Activated effector memory CD4-positive, alpha-beta T cell treated with anti-CD3 and anti-CD28 coated beads, Interleukin-2, amount 50 U/mL, for 16 hours (primary cell): Measurements from ENCODE around the gene PIK3CD.

Source experiments
- DNase-seq: peaks from one replicate; pipeline ENCODE4 v3.0.0-alpha.2; 2020

PIK3CD gene

GRCh38 chr1:9651565-9652378 is at the start of gene PIK3CD:
Gene PIK3CD, plus strand, starts transcription at chr1:9651731. Its CDS starts 58,725 bp downstream, at chr1:9710456.
- DNase-seq, result peak; percentile 81

DNA sequence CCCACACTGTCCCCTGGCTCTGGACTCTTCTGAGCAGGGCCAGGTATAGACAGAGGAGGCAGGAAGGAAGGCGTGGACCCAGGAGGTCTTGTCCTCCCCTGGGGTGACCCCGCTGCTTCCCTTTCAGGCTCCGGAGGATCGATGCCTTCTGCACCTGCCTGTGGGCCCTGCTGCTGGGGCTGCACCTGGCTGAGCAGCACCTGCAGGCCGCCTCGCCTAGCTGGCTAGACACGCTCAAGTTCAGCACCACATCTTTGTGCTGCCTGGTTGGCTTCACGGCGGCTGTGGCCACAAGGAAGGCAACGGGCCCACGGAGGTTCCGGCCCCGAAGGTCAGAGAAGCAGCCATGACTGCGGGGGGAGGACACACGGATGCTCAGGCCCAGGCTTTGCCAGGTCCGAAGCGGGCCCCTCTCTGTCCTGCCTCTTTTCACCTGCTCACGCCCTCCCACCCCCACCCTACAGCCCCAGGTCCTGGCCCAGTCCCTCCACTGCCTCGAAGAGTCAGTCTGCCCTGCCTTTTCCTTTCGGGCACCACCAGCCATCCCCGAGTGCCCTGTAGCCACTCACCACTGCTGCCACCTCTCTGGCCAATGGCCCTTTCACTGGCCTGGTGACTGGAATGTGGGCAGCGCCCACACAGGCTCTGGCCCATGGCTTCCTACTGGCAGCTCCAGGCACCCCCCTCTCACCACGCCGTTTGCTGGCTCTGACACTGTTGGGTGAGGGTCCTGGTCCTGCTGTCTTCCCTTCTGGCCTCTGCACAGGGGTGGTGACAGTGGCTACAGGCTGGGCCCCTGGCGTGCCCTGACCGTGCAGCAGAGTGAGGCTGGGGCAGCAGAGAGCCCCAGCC is 49.4 kb upstream of the PIK3CD start:
- no peak for DNase-seq

DNA sequence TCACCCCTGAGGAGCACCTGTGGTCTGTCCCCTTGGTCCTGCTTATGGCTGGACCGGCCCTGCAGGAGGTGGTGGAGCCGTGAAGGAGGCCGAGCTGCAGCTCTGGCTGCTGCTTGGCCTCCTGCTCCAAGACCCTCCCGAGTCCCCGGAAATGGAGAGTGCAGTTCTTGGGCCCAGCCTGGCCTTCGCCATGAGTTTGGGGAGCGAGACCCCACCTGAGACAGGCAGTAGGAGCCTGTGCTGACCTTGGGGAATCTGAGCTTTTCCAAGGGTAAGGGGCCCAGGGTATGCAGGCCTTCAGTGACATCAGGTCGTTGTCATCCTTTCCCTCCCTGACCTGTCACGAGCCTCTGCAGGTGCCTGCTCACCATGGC is 48.8 kb upstream of the PIK3CD start:
- DNase-seq, result no peak

DNA sequence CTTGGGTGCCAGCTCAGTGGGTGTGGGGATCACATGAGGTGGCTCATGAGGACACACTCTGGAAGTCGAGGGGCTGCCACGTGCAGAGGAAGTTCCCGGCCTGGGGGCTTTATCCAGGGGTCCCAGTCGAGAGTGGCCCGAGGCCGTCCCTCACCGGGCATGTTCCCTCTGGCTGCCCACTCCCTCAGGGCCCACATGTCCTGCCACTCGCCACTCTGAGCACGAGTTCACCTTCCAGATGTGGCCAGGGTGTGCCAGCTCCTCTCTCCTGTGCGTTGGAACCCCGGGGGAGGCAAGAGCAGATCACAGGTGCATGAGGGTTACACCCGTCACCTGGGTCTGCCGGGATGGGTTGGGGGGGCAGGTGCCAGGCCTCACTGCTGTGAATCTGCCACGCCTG is 48.2 kb upstream of the PIK3CD start:
- DNase-seq, result no peak

- DNase-seq, result no peak
Measured at GRCh38 chr1:9603766-9604753, 47.5 kb upstream of the PIK3CD start.

DNA sequence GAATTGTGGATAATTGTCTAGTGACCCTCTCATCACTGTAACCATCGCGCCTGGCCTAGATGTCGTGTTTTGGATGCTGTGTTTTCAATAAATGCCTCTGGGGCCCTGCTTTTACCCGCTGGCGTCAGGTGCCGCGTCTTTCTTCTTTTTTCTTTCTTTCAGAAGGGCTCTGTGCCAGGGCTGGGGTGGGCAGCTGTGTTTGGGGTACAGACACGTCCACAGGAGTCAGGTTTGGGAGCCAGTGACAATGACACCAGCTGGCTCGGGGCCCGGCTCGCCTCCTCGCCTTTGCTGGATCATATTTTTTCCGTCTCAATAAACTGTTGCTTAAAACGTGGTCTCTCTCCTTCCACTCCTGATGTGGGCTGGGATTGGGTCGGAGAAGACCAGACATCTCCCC is 46.7 kb upstream of the PIK3CD start:
- no peak for DNase-seq

DNA sequence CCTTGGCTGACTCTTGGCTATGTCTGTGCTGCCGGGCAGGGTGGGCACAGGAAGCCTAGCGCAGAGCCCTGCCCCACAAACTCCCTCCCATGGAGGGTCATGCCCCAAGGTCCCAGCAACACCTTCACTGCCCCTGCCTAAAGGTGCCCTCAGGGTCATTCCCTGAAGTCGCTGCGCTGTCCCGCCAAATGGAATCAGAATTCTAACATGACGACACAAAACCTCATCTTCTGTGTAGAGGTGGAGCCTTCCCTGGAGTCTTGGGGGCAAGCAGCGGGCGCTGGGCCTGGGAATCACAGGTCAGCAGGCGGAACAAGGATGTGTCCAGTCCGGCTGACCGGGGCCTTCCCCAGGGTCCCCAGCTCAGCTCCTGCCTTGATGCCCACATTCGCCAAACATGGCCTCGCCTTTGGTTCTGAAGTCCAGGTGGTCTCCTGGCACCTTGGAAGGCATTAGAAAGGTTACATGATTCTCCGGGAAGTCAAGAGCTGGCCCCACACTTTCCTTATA is 45.5 kb upstream of the PIK3CD start:
- no peak for DNase-seq

GRCh38 chr1:9606458-9606857 is 45.1 kb upstream of the PIK3CD start:
- no peak for DNase-seq

DNA sequence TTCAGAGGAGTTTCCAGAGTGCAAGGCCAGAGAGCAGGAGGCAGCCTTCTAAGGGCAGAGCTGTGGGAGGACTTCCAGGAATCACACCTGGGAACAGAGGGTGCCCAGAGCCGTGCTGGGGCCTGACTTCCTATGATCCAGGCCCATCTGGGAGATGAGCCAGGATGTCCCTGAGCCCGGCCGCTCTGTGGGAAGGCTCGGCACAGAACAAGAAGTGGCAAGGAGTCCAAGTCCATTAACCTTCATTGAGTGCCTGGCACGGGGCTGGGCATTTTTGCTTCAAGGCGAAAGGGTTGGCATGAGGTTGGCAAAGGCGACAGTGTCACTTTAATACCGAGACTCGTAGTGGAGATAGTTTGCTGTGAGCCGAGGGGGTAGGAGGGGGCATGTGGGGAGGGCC is 44.6 kb upstream of the PIK3CD start:
- no peak for DNase-seq

GRCh38 chr1:9607352-9607751 is 44.2 kb upstream of the PIK3CD start:
- no peak for DNase-seq

GRCh38 chr1:9609998-9610397 is 41.5 kb upstream of the PIK3CD start:
- no peak for DNase-seq

DNA sequence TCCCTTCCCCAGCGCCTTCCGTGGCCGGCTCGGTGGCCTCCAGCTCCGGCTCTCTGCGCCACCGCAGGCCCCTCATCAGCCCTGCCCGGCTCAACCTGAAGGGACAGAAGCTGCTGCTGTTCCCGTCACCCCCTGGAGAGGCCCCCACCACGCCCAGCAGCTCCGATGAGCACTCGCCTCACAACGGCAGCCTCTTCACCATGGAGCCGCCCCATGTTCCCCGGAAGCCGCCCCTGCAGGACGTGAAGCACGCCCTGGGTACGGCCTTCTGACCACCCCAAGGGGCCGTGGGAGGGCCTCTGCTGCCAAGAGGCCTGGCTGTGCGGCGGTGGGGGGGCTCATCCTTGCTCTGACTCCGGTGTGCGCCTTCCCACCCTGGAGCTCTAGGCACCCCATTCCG is 41.0 kb upstream of the PIK3CD start:
- no peak for DNase-seq

DNA sequence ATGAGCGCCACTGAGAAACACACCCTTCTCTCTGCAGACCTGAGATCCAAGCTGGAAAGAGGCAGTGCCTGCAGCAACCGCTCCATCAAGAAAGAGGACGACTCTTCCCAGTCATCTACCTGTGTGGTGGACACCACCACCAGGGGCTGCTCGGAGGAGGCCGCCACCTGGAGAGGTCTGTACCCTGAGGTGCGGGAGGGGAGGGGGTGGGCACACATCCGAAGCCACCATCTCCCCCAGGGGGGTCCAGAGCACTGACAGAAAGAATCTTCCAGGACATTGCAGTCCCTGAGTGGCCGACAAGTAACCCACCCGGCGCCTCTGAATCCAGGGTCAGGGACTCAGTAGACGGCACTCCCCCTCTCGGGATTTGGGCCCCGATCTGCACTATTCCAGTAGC is 39.8 kb upstream of the PIK3CD start:
- no peak for DNase-seq

DNA sequence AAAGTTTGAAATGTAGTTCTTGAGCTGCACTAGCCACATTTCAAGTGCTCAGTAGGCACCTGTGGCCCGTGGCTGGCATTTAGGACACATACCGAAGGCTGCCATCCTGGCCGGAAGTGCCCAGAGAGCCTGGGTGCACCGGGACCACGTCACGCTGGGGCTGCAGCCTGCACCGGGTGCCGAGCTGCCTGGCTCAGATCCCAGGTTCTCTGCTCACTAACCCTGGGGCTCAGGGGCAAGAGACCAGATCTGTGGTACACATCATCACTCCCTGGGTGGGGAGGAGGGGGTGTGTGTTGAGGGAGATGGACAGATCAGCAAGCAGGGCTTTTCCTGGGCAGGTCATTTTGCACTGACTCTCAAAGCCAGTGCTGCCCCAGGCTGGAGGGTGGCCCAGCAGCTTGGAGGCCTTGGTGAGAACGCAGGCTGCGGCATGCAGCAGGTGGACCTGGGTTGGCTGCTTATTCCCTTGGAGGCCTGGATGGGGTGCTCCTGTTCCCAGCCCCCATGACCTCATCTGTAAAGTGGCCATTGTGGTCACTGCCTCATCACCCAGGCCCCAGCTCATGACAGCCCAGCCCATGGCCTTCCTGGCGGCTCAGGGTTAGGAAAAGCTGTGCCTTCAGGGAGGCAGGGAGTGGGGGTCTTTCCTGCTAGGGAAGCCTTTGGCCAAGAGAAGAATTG is 39.2 kb upstream of the PIK3CD start:
- DNase-seq, result no peak

- DNase-seq, result no peak
Measured at GRCh38 chr1:9612871-9613624, 38.5 kb upstream of the PIK3CD start.

DNA sequence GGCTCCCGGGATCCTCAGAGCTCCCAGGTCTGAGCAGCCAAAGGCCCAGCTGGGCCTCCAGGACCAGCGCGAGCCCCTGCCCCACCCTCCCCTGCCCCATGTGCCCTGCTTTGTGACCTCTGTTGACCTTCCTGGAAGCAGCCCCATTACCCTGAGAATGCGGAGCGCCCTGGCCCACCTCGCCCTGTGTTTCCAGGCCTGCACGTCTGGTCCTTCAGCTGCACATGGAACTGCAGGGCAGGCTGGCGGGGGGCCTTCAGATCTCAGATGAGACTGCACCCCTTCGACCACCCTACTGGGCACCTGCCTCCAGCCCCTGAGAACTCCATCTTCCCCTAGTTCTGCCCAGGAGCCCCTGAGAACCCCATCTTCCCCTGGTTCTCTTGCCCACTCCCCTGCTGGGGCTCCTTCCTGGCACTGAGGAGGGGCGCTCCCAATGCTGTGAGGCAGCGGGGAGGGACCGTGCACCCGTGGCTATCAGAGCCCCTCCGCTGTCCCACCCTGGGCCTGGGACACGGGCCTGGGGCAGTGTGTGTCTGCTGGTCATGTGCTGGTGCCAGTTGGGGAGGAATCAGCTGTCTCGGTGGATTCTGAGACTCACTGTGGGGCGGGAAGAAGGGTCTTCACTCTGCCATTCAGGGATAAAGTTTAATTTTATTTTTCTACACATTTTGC is 37.8 kb upstream of the PIK3CD start:
- DNase-seq, result no peak

GRCh38 chr1:9615316-9616063 is 36.0 kb upstream of the PIK3CD start:
- peak; percentile 81 for DNase-seq

GRCh38 chr1:9618909-9619679 is 32.4 kb upstream of the PIK3CD start:
- DNase-seq, result no peak

GRCh38 chr1:9621032-9621431 is 30.5 kb upstream of the PIK3CD start:
- DNase-seq, result no peak
